Stimulated activated CD8-positive, alpha-beta memory T cell treated with anti-CD3 and anti-CD28 coated beads, Interleukin-4, amount 100 ng/mL, for 48 hours (primary cell): Measurements from ENCODE around the gene CMPK1.

Experiments
- DNase-seq: peaks from one replicate; pipeline ENCODE4 v3.0.0-alpha.2; 2020

Gene CMPK1

DNA sequence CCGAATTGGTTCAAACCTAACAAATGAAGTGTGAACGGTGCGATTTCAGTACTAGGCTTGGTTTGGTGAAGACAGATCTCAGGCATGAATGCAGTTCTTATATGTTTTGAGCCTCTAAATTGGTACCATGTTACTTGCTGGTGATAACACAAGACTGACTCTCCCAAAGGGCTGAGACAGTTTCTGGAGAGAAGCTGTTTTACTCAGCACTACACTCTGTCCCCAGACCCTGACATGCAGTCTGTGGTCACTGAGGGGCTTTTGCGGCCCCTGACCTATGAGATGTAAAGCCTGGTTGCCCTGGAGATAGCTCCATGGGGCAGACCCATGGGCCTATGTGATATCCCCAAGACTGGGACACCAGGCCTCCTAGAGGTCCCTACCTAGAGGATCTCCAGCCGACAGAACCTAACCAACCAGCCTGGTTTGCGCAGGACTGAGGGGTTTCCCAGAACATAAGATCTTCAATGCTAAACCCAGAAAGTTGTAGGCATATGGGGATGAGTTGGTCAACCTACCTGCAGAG is 63.1 kb downstream of the CMPK1 start:
- DNase-seq = no peak

- no peak for DNase-seq
Measured at GRCh38 chr1:47399138-47399845, 65.7 kb downstream of the CMPK1 start.

DNA sequence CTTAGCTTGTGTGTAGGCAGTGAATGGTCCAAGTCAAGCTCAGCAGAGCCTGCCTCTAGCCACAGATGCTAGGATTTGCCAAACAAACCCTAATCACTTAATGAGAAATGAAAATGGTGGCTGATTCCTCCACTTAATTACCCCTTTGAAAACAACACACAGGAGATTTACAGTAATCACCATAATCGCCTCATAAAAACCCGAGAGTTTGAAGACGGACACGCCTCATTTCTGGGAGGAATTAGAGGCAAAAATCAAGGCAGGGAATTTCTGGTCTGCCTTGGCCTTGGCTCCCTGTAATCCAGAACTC is 66.2 kb downstream of the CMPK1 start:
- no peak for DNase-seq

GRCh38 chr1:47401761-47402160 is 68.2 kb downstream of the CMPK1 start:
- no peak for DNase-seq

DNA sequence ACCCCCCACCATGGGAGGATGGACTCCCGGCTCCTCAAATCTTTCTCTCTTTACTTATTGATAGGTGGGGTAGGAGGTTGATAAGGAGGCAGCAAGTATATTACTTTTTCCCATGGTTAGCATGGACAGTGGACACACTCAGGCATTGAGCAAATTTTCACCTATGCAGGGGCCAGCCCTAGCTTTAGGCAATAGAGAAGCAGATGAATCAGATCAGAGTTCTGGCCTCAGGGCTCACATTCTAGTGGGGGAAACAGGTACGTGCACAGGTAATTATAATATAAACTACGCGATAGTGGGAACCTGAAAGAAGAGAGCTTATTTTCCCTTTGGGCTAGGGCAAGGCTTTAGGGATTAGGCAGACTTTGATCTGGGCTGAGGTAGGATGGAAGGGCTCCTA is 69.0 kb downstream of the CMPK1 start:
- DNase-seq = no peak

DNA sequence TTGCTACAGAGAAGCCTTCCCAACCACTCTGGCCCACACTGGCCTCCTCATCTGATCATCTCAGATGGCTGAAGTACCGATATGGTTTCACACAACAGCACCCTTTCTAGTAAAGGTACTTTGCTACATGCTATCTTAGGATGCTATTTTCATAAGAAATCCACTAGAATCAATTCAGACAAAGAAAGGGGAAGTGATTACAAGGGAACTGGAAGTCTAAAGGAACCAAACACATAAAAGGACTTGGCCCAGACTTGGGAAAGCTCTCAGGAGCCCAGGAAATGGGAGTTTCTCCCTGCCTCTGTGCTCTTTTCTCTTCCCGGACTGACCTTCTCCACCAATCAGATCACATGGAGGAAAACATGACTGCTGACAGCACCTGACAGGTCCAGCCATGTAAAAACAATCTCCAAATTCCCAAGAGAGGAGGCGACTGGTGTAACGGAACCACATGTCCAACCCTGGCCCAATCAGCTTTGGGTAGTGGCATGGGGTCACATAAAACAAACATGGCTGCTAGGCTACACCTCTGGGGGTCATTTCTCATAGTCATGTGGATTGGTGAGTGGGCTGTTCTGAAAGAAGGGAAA is 69.8 kb downstream of the CMPK1 start:
- DNase-seq = no peak

DNA sequence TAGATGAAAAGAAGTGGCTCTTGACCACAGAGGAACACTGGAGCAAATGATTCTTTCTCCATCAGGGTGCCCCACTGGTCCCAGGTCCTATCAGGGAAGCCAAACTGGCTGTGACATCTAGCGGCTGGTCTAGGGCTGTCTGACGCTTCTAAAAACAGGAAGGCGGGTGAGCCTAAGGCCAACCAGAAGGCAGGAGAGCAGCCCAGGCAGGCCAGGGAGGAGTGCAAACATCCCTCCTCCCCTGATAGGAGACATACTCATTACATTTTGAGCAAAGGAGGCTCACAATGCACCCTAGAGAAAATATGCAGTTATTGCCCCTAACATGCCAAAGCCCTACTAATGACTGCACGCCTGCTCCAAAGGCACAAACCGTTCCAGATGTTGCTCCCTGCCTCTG is 72.1 kb downstream of the CMPK1 start:
- no peak for DNase-seq

GRCh38 chr1:47406966-47407365 is 73.4 kb downstream of the CMPK1 start:
- no peak for DNase-seq

DNA sequence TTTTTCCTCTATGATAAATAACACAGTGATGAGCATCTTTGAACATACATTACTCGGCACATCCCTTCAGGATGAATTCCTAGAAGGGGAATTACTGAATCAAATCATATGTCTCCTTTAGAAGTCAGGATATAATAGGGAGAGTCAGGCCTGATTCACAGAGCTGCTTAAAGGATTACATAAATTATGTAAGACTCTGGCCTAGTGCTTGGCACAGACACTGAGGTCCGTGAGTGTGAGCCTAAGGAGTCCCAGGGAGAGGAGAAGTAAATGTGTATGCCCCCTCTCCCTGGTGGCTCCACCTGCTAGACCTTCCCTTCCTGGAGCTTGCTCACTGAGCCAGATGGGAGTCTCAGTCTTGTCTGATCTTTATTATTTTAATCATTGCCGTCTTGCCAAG is 73.9 kb downstream of the CMPK1 start:
- no peak for DNase-seq

GRCh38 chr1:47409311-47410067 is 75.9 kb downstream of the CMPK1 start:
- no peak for DNase-seq

DNA sequence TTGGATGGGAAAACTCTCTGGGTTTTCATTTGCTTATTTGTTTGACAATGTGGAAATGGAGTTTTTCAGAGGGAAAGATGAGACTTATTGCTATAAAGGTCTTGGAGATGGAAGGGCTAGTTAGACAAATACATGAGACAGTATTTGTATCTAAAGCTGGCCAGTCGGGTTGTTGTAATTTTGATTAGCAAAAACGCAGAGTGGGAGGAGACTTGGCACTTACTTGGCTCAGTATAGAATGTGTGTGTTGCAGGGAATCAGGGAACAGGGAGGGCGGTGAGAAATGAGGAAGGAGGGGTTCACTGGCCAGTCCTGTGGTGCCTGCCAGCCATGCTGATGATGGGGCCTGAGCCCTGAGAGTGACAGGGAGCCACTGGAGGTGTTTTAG is 76.5 kb downstream of the CMPK1 start:
- no peak for DNase-seq

- no peak for DNase-seq
Measured at GRCh38 chr1:47411436-47411835, 77.8 kb downstream of the CMPK1 start.

- no peak for DNase-seq
Measured at GRCh38 chr1:47412437-47412836, 78.8 kb downstream of the CMPK1 start.

DNA sequence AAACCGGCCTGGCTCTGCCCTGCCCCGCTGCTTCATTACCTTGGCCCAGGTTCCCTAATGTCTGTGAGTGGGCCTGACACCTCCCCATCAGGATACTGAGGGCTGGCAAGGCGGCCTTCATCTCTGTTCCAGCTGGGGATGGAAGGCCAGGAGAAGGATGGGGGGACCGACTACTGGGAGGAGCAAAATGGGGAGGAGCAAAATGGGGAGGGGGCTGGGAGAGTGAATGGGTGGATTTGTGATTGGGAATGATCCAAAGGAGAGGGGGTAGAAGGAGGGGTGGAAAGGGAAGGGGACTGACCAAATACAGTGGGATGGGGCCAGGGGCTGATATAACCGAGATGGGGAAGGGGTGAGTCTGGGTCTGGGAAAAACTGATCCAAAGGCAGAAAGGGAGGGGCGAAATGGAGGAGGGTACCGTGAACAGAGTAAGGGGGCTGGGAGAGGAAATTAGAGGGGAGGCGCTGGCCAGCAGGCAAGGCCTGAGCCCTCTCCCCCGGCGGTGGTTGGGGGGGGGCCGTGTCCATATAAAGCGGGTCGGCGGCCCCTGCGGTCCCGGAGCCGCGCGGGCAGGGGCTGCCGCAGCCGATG is 82.2 kb downstream of the CMPK1 start, which contains the start of gene FOXE3:
FOXE3 (plus strand) TSS at position 558 of the 591 bp plus-strand sequence; CDS start at position 589, 31 bp downstream.
- no peak for DNase-seq

DNA sequence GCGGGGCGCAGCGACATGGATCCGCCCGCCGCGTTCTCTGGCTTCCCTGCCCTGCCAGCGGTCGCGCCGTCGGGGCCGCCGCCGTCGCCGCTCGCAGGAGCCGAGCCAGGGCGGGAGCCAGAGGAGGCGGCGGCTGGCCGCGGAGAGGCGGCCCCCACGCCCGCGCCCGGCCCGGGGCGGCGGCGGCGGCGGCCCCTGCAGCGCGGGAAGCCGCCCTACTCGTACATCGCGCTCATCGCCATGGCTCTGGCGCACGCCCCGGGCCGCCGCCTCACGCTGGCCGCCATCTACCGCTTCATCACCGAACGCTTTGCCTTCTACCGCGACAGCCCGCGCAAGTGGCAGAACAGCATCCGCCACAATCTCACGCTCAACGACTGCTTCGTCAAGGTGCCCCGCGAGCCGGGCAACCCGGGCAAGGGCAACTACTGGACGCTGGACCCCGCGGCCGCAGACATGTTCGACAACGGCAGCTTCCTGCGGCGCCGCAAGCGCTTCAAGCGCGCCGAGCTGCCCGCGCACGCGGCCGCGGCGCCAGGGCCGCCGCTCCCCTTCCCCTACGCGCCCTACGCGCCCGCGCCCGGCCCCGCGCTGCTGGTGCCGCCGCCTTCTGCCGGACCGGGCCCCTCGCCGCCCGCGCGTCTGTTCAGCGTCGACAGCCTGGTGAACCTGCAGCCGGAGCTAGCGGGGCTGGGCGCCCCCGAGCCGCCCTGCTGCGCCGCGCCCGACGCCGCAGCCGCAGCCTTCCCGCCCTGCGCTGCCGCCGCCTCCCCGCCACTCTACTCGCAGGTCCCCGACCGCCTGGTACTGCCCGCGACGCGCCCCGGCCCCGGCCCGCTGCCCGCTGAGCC is 83.0 kb downstream of the CMPK1 start:
- peak; percentile 33 for DNase-seq

DNA sequence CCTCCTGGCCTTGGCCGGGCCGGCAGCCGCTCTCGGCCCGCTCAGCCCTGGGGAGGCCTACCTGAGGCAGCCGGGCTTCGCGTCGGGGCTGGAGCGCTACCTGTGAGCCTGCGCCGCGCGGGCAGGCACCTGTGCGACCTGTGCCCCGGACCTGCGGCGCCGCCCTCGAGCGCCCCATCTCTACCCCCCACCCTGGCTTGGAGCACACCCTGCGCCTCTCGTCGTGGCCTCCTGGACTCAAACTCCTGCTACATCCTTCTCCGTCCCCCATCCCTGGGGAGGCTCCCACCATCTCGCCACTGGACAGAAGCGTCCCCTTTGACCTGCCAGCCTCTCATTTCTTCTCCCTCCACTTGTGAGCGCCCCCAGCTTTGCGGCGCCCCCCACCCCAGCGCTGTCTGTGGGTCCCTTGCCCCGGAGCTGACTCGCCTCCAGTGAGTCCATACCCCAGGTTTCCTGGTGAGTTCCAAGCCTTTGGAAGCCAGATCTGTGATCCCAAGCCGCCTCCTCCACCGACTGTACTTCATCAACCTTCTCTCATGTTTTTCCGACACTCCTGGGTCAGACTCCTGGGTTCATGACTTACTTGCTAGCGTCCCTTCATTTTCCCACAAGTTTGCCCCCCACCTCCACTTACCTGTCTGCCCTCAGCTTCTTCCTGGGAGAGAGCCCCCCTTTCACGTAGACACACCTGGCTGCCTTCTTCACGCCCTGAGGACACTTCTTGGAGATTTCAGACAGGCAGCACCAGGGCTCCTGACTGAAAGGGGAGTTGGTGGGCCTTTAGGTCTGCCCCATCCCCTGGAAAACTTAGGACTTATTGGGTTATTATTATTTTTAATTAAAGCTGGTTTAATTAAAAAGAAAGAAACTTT is 83.8 kb downstream of the CMPK1 start:
- no peak for DNase-seq

- DNase-seq = no peak
Measured at GRCh38 chr1:47418122-47418521, 84.5 kb downstream of the CMPK1 start.

- no peak for DNase-seq
Measured at GRCh38 chr1:47418681-47419325, 85.2 kb downstream of the CMPK1 start.

- DNase-seq = no peak
Measured at GRCh38 chr1:47420547-47420946, 87.0 kb downstream of the CMPK1 start.

DNA sequence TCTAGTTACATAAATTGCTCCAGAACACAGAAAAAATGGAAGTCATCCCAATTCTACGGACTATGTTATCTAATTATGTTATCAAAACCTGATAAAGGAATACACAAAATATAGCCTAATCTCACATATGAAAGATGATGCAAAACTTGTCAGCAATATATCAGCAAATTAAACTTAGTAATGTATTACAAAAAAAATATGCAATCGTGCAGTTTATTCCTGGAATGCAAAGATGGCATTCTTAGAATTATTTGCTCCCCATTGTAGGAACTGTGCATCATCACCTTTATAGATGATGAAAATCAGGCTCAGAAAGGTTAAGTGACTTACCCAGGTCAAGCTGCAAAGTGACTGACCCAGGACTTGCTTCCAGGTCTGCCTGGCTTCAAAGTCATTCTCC is 90.3 kb downstream of the CMPK1 start:
- no peak for DNase-seq

DNA sequence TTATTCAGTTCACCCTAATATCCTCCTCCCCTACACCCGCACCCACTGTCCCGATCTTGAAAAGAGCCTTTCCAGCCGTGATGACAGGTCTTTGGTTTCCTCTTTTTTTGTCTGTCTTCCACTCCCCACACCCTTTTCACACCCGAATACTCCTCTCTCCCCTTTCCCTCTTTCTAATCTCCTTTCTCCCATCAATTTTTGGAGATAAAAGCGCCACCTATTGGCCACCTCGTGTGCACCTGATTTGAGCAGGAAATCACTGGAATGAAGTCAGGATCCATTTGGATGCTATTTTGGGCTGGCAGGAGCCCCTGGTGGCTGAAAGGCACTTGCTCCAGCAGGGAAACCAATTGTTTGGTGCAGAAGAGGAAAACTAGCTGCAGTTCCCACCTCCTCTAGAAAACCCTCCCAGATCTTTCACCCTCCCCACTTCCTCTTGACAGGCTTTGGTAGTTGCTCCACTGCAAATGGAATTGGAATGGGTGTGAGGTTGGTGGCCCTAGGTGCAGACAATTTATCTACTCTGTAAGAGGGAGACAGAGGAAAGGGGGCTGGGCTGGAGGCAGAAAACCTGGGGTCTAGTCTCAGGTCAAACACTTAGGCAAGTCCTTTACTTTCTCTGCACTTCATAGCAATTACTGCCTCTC is 90.9 kb downstream of the CMPK1 start:
- no peak for DNase-seq
